HG03280 (cell line): ENCODE data around the gene SYNGAP1.
"Not testable (repeated sequence)": the region's sequence is repeated elsewhere in the genome, so short reads cannot be mapped to it uniquely, and the experiment has no call there.

Source experiments
- ATAC-seq: cut with Tn5 transposase; IDR thresholded peaks from one replicate; pipeline ENCODE4 v1.9.1; 2021; ENCODE audit warnings: mild to moderate bottlenecking, moderate library complexity; ENCODE audit not compliant: unreplicated experiment

The SYNGAP1 gene

DNA sequence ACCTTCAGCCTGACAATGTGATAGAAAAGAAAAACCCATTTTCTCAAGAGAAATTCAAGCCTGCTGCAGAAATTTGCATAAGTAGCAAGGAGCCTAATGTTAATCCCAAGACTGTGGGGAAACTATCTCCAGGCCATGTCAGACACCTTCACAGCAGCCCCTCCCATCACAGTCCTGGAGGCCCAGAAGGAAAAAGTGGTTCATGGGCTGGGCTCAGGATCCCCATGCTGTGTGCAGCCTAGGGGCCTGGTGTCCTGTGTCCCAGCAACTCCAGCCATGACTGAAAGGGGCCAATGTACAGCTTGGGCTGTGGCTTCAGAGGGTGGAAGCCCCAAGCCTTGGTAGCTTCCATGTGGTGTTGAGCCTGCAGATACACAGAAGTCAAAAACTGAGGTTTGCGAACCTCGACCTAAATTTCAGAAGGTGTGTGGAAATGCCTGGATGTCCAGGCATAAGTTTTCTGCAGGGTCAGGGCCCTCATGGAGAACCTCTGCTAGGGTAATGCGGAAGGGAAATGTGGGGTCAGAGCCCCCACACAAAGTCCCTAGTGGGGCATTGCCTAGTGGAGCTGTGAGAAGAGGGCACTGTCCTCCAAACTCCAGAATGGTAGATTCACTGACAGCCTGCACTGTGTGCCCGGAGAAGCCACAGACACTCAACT, 46.3 kb downstream of the SYNGAP1 start:
- ATAC-seq: no peak

DNA sequence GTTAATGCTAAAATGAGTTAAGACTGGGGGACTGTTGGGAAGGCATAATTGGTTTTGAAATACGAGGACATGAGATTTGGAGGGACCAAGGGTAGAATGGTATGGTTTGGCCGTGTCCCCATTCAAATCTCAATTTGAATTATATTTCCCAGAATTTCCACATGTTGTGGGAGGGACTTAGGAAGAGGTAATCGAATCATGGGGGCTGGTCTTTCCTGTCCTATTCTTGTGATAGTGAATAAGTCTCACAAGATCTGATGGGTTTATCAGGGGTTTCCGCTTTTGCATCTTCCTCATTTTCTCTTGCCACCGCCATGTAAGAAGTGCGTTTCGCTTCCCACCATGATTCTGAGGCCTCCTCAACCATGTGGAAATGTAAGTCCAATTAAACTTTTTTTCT, 47.2 kb downstream of the SYNGAP1 start:
- no peak for ATAC-seq

DNA sequence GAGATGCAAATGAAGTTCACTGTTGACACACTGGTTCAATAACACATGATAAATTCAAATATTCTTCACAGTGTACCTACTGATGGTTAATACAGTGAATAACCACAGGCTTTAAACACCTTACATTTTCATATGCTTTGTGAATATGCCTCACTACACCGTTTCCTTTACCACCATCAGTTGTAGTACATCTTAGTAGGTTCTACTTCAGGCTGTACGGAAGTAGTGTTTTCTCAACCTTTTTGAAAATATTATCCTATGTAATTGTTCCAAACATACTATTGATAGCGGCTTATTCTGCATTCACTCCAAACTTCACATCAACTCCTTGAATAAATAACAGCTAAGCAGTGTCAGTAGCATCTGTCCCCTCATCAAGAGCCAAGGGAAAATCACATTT, 49.8 kb downstream of the SYNGAP1 start:
- ATAC-seq: no peak

DNA sequence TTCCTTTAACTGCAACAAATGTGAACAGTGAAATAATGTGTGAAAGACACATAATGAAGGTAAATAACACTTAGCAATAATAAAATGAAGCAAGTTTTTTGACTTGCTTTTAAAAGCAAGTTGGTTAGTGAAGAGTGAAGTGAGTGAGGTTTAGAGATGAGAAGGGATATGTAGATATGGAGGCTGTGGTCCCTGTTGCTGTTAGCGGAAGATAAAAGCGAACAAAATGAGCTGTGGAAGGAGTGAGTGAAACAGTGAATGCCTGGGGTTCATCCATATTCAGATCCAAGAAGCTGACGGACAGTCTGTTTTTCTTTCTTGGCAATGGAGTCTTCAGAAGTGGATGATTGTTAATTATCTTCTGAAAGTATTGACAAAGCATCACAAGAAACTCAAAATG, 58.0 kb downstream of the SYNGAP1 start:
- ATAC-seq: no peak

DNA sequence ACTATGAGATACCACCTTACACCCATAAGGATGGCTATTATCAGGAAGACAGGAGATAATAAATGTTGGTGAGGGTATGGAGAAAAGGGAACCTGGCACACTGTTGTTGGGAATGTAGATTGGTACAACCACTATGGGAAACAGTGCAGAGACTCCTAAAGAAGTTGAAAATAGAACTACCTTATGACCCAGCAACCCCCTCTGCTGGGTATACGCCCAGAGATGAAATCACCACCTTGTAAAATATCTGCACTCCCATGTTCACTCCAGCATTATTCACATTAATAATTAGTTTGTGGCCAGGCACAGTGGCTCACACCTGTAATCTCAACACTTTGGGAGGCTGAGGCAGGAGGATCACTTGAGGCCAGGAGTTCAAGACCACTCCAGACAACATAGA, 61.3 kb downstream of the SYNGAP1 start:
- ATAC-seq: no peak

DNA sequence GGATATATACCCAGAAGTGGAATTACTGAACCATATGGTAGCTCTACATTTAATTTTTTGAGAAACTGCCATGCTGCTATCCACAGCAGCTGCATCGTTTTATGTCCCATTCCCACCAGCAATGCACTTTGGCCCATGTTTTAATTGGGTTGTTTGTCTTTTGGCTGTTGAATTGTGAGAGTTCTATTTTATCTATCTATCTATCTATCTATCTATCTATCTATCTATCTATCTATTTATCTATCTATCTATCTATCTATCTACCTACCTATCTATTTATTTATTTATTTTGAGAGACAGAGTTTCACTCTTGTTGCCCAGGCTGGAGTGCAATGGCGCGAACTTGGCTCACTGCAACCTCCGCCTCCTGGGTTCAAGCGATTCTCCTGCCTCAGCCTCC, 62.8 kb downstream of the SYNGAP1 start:
- not testable (repeated sequence) for ATAC-seq

DNA sequence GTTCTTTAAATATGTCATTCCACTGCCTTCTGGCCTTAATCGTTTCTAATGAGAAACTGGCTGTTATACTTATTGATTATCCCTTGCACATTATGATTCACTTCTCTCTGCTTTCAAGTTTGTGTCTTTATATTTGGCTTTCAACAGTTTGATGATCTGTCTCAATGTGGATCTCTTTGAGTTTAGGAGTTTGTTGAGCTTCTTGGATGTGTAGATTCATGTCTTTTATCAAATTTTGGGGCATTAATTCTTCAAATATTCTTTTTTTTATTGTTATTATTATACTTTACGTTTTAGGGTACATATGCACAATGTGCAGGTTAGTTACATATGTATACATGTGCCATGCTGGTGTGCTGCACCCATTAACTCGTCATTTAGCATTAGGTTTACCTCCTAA, 63.8 kb downstream of the SYNGAP1 start:
- no peak for ATAC-seq

DNA sequence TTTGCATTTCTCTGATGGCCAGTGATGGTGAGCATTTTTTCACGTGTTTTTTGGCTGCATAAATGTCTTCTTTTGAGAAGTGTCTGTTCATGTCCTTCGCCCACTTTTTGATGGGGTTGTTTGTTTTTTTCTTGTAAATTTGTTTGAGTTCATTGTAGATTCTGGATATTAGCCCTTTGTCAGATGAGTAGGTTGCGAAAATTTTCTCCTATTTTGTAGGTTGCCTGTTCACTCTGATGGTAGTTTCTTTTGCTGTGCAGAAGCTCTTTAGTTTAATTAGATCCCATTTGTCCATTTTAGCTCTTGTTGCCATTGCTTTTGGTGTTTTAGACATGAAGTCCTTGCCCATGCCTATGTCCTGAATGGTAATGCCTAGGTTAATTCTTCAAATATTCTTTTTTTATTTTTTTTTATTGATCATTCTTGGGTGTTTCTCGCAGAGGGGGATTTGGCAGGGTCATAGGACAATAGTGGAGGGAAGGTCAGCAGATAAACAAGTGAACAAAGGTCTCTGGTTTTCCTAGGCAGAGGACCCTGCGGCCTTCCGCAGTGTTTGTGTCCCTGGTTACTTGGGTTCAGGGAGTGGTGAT, 64.9 kb downstream of the SYNGAP1 start:
- not testable (repeated sequence) for ATAC-seq

DNA sequence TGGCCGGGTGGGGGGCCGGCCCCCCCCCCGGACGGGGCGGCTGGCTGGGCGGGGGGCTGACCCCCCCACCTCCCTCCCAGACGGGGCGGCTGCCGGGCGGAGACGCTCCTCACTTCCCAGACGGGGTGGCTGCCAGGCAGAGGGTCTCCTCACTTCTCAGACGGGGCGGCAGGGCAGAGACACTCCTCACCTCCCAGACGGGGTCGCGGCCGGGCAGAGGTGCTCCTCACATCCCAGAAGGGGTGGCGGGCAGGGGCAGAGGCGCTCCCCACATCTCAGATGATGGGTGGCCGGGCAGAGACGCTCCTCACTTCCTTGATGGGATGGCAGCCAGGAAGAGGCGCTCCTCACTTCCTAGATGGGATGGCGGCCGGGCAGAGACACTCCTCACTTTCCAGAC, 65.8 kb downstream of the SYNGAP1 start:
- ATAC-seq: not testable (repeated sequence)

DNA sequence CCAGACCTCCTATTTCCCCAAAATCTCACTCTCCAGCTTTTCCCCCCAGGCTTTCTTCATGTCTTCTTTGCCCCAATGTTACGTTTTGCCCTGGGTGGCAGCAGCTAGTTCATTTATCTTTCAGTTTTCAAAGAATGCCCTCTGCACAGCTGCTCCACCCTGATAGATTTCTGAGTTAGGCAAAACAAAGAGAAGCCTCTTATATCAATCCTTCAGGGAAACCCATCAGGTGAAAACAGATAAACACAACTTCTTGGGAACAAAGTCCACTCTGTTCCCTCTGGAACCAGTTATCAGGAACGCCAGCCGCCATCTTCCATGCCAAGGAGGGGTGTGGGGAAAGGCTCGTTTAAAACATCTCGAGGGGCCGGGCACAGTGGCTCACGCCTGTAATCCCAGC, 68.5 kb downstream of the SYNGAP1 start:
- no peak for ATAC-seq

DNA sequence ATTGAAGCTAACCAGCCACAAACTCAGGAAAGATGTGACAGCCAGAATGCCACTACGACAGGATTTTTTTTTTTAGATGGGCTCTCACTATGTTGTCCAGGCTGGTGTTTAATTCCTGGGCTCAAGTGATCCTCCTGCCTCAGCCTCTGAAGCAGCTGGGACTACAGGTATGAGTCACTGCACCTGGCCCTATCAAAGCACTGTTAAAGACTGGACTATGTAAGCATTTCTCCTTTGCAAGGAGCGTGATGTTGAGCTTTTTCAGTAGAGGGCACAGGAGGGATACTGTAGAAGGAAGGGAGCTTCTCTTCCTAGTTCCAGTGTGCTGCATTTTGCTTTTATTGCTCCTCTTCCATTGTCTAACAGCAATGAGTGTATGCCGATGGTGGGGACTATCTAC, 70.3 kb downstream of the SYNGAP1 start:
- no peak for ATAC-seq

DNA sequence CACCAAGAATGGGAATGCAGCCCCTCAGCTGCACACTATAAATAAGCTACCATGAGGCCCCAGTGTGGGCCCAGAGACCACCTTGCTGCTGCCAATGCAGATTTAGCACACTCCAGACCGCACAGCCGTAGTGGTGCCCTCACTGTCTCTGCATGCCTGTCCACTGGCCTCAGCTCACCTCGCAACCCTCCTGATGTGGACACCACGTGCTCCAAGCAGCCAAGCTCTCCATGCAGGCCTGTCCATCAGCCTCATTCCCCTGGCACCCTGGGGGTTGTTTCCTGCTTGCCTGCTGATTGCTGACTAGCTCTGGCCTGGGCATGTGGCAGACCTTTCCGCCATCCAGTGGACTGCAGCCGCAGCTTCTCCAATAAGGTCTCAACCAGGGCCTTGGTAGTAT, 70.8 kb downstream of the SYNGAP1 start:
- ATAC-seq: no peak

DNA sequence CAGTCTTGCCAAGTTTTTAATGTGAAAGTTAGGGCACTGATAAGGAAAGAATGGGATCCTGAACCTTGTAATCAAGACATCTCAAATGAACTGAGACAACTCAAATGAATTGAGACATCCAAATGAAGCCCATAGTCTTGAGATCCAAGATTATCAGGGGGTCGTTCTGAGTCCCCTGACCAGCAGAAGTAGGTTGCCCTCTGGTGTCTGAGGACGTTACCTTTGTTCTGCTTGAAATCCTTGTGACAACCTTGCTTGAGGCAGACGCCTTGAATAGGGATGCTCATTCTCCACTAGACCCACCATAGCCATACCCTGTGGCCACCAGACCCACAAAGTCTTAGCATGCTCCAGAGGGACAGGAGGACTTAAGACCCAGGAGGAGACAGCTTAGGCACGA, 72.2 kb downstream of the SYNGAP1 start:
- no peak for ATAC-seq

DNA sequence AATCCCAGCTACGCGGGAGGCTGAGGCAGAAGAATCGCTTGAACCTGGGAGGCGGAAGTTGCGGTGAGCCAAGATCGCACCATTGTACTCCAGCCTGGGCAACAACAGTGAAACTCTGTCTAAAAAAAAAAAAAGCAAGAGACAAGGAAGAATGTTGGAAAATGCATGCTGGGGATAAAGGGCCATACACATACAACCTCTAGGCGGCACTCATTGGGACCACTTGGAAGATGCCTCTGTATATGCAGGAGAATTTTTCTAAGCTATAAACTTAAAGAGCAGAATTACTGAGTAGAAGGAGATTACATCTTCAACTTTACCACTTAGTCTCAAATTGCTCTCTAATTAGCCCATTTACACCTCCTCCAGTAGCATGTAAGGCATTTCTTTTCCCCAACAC, 77.3 kb downstream of the SYNGAP1 start:
- ATAC-seq: no peak

DNA sequence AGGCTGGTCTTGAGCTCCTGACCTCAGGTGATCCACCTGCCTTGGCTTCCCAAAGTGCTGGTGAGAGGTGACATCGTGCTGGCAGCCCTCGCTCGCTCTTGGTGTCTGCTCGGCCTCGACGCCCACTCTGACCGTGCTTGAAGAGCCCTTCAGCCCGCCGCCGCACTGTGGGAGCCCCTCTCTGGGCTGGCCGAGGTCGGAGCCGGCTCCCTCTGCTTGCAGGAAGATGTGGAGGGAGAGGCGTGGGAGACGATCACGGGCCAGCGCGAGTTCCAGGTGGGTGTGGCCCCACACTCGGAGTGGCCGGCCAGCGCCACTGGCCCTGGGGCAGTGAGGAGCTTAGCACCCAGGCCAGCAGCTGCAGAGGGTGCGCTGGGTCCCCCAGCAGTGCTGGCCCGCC, 82.6 kb downstream of the SYNGAP1 start:
- no peak for ATAC-seq

DNA sequence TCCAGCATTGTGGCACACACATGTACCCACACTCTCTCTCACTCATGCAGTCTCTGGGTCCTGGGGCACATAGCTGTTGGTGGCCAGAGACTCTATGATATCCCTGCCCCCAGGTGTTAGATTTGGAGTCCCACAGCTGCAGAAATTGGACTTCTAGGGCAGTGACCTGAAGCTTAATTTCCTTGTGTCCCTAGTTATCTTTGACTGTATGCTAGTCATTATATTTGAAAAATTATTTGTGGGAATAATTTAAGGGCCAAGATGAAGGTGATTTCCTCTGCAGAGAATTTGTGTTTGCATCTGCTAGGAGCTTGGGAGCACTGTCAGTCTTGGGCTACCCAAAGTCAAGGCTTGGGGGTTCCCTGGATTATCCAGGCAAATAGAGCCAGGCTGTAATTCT, 84.6 kb downstream of the SYNGAP1 start:
- ATAC-seq: no peak
